A673 (cell line): ENCODE data around the gene BMP2K.

ENCODE experiments used
- EZH2 ChIP-seq: fragments of 200-600 bp; sonication (generic); IDR thresholded peaks from 2 replicates; pipeline ENCODE4 v1.6.1; 2017; ENCODE audit warnings: borderline replicate concordance, low read depth, mild to moderate bottlenecking, mixed read lengths, antibody characterized with exemption, low read length; ENCODE audit not compliant: poor library complexity, severe bottlenecking
- TF ChIP-seq, protein P1 (sequence below): fragments of 300-800, 200-600 bp; sonication (generic); conservative IDR thresholded peaks from 2 replicates; pipeline ENCODE4 v1.5.1; 2017; ENCODE audit warnings: low read depth, mild to moderate bottlenecking, antibody characterized with exemption, low read length, moderate library complexity, mixed read lengths

GRCh38 chr4:78763763-78764387 lies 12.3 kb upstream of the BMP2K start:
- TF ChIP-seq, protein P1, sequence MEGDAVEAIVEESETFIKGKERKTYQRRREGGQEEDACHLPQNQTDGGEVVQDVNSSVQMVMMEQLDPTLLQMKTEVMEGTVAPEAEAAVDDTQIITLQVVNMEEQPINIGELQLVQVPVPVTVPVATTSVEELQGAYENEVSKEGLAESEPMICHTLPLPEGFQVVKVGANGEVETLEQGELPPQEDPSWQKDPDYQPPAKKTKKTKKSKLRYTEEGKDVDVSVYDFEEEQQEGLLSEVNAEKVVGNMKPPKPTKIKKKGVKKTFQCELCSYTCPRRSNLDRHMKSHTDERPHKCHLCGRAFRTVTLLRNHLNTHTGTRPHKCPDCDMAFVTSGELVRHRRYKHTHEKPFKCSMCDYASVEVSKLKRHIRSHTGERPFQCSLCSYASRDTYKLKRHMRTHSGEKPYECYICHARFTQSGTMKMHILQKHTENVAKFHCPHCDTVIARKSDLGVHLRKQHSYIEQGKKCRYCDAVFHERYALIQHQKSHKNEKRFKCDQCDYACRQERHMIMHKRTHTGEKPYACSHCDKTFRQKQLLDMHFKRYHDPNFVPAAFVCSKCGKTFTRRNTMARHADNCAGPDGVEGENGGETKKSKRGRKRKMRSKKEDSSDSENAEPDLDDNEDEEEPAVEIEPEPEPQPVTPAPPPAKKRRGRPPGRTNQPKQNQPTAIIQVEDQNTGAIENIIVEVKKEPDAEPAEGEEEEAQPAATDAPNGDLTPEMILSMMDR: no peak
- no peak for TF ChIP-seq EZH2
